Measurements from ENCODE around the gene MTHFS.

DNA sequence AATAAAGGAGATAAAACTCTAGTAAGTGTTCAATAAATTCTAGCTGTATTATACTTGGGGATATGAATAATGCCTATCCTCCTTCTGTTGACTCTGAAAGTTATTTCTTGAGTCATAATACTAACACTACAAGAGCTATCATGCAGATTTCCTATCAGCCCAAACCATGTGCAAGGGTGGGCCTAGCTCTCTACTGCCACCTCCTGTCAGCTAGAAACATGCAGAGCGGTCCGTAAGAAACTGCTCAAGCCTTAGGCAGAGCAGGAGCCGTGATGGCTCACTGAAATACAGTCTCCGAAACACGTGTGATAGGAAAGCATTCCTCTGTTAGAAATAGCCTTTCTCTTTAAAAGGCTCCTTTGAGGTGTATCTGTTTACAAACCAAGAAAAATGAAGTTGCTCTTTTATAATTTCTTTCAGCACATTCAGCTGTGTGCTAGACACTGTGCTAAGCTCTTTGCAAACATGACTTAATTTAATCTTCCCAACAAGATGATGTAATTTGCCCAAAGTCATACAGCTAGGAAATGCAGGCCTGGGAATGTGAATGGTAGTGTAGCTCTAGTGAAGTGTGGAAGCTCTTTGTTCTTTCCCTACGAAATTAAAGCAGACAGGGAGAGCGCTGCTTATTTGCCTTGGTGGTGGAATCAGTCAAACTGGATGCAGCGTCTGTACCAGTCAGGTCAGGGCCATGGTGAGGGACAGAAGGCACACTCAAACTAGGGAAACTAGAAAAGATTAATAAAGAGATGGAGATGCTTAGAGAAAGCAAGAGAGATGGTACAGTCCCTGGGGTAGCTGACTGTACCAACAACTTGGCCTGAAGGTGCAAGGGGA, 43.1 kb downstream of the MTHFS start:
- no peak for TF ChIP-seq POLR2A (IDR thresholded peaks at IDR 0.05)
- TF ChIP-seq POLR2AphosphoS5 (IDR thresholded peaks at IDR 0.05) = no peak
- TF ChIP-seq, protein P1, sequence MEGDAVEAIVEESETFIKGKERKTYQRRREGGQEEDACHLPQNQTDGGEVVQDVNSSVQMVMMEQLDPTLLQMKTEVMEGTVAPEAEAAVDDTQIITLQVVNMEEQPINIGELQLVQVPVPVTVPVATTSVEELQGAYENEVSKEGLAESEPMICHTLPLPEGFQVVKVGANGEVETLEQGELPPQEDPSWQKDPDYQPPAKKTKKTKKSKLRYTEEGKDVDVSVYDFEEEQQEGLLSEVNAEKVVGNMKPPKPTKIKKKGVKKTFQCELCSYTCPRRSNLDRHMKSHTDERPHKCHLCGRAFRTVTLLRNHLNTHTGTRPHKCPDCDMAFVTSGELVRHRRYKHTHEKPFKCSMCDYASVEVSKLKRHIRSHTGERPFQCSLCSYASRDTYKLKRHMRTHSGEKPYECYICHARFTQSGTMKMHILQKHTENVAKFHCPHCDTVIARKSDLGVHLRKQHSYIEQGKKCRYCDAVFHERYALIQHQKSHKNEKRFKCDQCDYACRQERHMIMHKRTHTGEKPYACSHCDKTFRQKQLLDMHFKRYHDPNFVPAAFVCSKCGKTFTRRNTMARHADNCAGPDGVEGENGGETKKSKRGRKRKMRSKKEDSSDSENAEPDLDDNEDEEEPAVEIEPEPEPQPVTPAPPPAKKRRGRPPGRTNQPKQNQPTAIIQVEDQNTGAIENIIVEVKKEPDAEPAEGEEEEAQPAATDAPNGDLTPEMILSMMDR (IDR thresholded peaks at IDR 0.05 in 8 of 11, conservative IDR thresholded peaks at IDR 0.05 in 3 of 11) = peak; percentile 47 to 92 (median 81)

Data from spleen (tissue), 7 donors.